Coronary artery (tissue), 2 donors: ENCODE results near the gene CHTF8.

Experiments used
- DNase-seq: peaks from one replicate; pipeline ENCODE4 v3.0.0-alpha.2; 2017; ENCODE audit warnings: low spot score
- H3K27ac ChIP-seq, 2 donors: fragments of 200-600 bp; sonication (generic); one replicate each; pipeline ENCODE4 v1.5.1; 2016 to 2019
- H3K4me3 ChIP-seq: fragments of 200-600 bp; sonication (generic); 2 replicates; pipeline ENCODE4 v1.5.1; 2016; ENCODE audit warnings: mild to moderate bottlenecking, moderate library complexity
- TF ChIP-seq, protein P1 (sequence below): fragments of 200-600 bp; sonication (generic); IDR thresholded peaks from one replicate; pipeline ENCODE4 v1.5.1; 2019; ENCODE audit warnings: antibody characterized with exemption

CHTF8 gene

DNA sequence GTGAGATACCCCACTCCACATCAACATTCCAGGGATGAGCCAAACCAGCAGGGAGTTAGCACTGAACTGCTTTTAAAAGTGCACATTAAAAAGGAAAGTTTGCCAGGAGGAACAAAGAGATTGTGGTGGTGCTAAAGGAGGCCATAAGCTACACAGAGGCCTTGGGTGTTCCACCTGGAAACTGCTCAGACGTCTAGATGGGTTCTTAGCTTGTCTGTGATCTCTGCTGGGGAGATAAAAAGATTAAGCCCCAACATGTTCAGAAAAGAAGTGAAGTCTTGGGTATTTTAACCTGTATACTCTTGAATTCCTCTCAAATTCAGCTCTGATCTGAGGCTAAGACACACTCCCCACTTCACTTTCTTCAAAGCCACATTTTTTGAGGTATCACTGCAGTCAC lies 16.6 kb downstream of the CHTF8 start:
- Histone ChIP-seq H3K4me3 (no peak overlapping the region), H3K27ac (no peak overlapping the region)
- TF ChIP-seq, protein P1, sequence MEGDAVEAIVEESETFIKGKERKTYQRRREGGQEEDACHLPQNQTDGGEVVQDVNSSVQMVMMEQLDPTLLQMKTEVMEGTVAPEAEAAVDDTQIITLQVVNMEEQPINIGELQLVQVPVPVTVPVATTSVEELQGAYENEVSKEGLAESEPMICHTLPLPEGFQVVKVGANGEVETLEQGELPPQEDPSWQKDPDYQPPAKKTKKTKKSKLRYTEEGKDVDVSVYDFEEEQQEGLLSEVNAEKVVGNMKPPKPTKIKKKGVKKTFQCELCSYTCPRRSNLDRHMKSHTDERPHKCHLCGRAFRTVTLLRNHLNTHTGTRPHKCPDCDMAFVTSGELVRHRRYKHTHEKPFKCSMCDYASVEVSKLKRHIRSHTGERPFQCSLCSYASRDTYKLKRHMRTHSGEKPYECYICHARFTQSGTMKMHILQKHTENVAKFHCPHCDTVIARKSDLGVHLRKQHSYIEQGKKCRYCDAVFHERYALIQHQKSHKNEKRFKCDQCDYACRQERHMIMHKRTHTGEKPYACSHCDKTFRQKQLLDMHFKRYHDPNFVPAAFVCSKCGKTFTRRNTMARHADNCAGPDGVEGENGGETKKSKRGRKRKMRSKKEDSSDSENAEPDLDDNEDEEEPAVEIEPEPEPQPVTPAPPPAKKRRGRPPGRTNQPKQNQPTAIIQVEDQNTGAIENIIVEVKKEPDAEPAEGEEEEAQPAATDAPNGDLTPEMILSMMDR: no peak
- DNase-seq: no peak

- Histone ChIP-seq H3K4me3 (no peak overlapping the region), H3K27ac (no peak overlapping the region)
- TF ChIP-seq, protein P1: no peak
- no peak for DNase-seq
These were observed 17.0 kb downstream of the CHTF8 start for GRCh38 chr16:69115361-69115760.

DNA sequence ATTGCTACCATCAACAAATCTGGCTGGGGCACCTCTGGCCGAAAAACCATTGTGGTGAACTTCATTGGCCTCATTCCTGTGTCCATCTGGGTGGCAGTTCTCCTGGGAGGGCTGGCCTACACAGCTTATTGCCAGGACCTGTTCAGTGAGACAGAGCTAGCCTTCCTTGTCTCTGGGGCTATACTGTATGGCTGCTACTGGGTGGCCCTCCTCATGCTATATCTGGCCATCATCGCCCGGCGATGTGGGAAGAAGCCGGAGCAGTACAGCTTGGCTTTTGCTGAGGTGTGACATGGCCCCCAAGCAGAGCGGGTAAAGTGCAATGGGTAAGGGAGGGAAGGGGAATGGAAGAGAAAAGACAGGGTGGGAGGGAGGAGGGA lies 17.4 kb downstream of the CHTF8 start:
- no peak for DNase-seq
- TF ChIP-seq, protein P1: no peak
- H3K27ac ChIP-seq: no peak overlapping the region
- no peak overlapping the region for H3K4me3 ChIP-seq

GRCh38 chr16:69114346-69114975 lies 17.9 kb downstream of the CHTF8 start:
- DNase-seq: no peak
- Histone ChIP-seq H3K4me3 (no peak overlapping the region), H3K27ac (no peak overlapping the region)
- TF ChIP-seq, protein P1: no peak

DNA sequence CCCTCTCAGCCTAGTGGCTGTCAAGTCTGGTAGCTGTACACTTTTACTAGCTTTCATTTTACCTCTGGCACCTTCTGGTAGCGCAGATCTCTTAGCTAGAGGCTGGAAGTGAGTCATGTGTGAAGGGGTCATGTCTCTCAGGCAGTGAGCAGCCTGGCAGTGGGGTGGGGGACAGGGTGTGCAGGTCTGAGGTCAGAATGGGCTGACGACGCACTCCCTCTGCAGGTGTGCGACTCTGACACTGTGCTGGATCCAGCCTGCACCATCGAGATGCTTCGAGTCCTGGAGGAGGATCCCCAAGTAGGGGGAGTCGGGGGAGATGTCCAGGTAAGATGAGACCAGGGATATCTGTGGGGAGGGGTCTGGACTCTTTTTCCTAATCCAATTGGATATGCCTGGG lies 19.2 kb downstream of the CHTF8 start:
- TF ChIP-seq, protein P1: no peak
- no peak for DNase-seq

DNA sequence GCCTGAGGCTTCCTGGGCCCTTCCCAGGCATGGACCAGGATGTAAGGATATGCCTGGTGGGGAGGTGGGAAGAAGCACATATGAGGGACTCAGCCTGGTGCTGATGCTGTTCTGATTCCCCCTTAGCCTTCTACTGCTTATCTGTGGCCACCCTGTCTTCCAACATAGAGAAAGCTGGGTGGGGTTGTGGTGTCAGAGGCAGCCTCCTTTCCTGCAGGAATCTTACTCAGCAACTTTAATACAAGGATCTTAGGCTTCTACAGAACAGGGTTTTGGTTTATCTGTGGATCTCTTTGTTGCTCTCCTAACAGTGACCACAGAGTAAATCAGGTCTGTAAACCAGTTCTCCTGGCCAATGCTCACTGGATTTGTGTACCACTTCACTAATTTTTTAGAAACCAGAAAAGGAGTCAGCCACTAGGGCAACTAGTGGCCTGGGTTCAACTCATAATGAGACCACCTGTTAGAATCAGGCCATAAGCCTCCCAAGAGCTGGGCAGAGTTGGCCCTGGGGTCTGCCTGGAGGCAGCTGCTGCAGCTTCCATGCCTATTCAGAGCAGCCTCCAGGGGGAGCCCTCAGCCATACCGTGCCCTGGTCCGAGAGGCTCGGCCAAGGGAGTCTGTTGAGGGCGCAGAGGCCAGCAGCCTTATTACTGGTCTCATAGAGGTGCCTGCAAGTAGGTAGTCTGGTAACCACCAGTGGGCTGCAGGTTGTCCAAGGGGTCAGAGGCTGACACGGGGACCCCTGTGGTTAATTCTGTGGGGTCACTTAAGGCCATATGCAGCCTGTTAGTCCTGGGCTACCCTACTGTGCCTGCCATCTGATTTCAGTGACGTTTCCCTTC lies 19.9 kb downstream of the CHTF8 start:
- TF ChIP-seq, protein P1: peak; percentile 48
- no peak for DNase-seq
- no peak overlapping the region for H3K4me3 ChIP-seq
- no peak overlapping the region for H3K27ac ChIP-seq

More for the DNA sequence above, 19.2 kb downstream of the CHTF8 start:
- no peak overlapping the region for H3K27ac ChIP-seq
- no peak overlapping the region for H3K4me3 ChIP-seq

DNA sequence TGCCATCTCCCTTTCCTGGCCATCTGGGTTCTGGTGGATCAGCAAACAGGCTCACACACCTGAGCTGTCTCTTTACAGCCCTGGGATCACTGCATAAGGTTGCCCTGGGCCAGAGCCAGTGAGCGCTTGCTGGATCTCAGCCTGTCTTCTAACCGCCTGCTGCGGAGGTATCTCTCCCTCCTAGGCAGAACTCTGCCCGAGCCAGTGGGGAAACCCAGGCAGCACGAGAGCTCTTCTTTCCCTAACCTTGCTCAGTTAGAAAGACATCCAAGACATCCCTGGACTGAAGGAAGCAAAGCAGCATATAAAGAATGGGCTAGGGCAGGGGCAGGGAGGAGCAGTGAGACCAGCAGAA lies 20.5 kb downstream of the CHTF8 start:
- DNase-seq: no peak
- Histone ChIP-seq H3K27ac (no peak overlapping the region), H3K4me3 (no peak overlapping the region)
- TF ChIP-seq, protein P1: no peak
